ENCODE data around the gene FNTB. TPM values are rescaled to one million over a fixed set of nuclear protein-coding genes. Genes with fewer than 3 reads are reported as not detected.

The FNTB gene
- total RNA-seq, 1 experiment from 2014 or later, result 28.1 TPM

DNA sequence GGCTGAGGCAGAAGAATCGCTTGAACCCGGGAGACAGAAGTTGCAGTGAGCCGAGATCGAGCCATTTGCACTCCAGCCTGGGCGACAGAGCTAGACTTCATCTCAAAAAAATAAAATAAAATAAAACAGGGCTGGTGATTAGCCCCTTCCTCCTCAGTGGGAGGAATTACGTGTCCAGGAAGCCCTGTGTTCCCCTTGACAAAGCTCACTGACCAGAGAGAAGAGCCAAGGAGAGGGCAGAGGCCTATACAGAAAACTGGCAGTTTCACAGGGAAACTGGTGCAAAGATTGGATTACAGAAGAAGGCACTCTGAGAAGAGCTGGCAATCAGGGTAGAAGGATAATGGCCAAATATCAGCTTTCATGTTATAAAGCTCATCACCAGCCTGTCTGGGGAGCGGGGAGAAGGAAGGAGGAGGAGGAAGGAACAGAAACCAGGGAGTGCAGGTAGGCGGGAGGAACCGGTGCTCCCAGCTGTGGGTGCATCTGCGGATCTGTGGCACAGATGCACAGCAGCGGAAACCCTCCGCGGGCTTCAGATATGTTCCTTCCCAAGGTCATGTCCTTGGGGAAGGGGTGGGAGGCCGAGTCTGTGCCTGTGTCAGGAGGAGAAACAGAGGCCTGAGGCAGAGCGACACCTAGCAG lies 21.2 kb upstream of the FNTB start:
- no peaks in the 10 kb centered on the region for H3K27me3 ChIP-seq (ENCODE audit: low read length)
- no peaks in the 10 kb centered on the region for H3K79me2 ChIP-seq (ENCODE audit: low read length)
- H3K9me2 ChIP-seq (replicated peaks; ENCODE audit: low read length), result no peaks in the 10 kb centered on the region
- intact Hi-C loops (cut with micrococcal nuclease), result no loop called here
- H3K4me1 ChIP-seq (ENCODE audit: insufficient read depth, low read length), result peaks cover 14% of the 10 kb centered on the region
- no peak for ATAC-seq
- H3K4me2 ChIP-seq (ENCODE audit: low read length), result no peak overlapping the region
- H3K4me3 ChIP-seq (ENCODE audit: low read length), result no peak overlapping the region
- H3K36me3 ChIP-seq (ENCODE audit: low read depth, low read length), result no peaks in the 10 kb centered on the region
- no peak for DNase-seq
- H3K27ac ChIP-seq (ENCODE audit: low read length), result no peak overlapping the region
- ChIA-PET CTCF (no interaction called here), POLR2A (ENCODE audit: unreplicated experiment) (no interaction called here)
- no peak overlapping the region for H3K9ac ChIP-seq (ENCODE audit: low read length)
- BruUV-seq (replicated peaks), result no TSS peak
- no peaks in the 10 kb centered on the region for H4K20me1 ChIP-seq (ENCODE audit: low read length)
- H2AFZ ChIP-seq (ENCODE audit: low read length), result no peak overlapping the region
- no peak for TF ChIP-seq EZH2 (IDR thresholded peaks at IDR 0.05; ENCODE audit: low read length, unreplicated experiment)
- TF ChIP-seq, protein P1, sequence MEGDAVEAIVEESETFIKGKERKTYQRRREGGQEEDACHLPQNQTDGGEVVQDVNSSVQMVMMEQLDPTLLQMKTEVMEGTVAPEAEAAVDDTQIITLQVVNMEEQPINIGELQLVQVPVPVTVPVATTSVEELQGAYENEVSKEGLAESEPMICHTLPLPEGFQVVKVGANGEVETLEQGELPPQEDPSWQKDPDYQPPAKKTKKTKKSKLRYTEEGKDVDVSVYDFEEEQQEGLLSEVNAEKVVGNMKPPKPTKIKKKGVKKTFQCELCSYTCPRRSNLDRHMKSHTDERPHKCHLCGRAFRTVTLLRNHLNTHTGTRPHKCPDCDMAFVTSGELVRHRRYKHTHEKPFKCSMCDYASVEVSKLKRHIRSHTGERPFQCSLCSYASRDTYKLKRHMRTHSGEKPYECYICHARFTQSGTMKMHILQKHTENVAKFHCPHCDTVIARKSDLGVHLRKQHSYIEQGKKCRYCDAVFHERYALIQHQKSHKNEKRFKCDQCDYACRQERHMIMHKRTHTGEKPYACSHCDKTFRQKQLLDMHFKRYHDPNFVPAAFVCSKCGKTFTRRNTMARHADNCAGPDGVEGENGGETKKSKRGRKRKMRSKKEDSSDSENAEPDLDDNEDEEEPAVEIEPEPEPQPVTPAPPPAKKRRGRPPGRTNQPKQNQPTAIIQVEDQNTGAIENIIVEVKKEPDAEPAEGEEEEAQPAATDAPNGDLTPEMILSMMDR (conservative IDR thresholded peaks at IDR 0.05; ENCODE audit: low read depth, low read length), result no peak
- no peaks in the 10 kb centered on the region for H3K9me3 ChIP-seq (ENCODE audit: low read length)
- no peaks in the 10 kb centered on the region for H3F3A ChIP-seq (ENCODE audit: low read length, unreplicated experiment)

DNA sequence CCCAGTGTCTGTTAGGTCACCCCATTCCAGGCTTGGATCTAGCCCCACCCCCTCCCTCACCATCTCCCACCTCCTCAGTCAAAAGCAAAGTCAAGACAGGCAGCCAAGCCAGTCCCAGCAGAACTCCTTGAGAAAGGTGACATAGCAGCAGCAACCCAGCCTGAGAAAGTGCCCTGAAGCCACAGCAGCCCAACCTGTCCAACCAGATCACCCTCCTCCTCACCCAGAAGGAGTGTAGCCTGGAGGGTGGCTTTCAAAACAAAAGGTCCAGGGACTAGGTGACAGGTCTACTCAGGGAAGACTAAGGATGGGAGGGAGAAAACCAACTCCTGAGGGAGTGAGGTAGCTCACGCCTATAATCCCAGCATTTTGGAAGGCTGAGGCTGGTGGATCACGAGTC lies 19.7 kb upstream of the FNTB start:
- intact Hi-C loops (cut with micrococcal nuclease), result no loop called here
- ChIA-PET CTCF (no interaction called here), POLR2A (ENCODE audit: unreplicated experiment) (interaction anchor here (0.6 kb wide), 1 partner anchor 67 kb away, joined by 3 read pairs; no protein-coding TSS in a partner anchor)
- Histone ChIP-seq H3F3A (ENCODE audit: low read length, unreplicated experiment) (no peaks in the 10 kb centered on the region), H2AFZ (ENCODE audit: low read length) (no peak overlapping the region), H3K4me3 (ENCODE audit: low read length) (0 out of 2 replicates have a peak overlapping the region, but pooled peaks have one; percentile 34), H3K9me2 (replicated peaks; ENCODE audit: low read length) (no peaks in the 10 kb centered on the region), H3K27me3 (ENCODE audit: low read length) (no peaks in the 10 kb centered on the region), H3K4me1 (ENCODE audit: insufficient read depth, low read length) (peaks cover 25% of the 10 kb centered on the region), H3K9ac (ENCODE audit: low read length) (peak overlapping the region; percentile 31; the same call in 1 of the 2 replicates), H3K27ac (ENCODE audit: low read length) (peak overlapping the region; percentile 72), H3K36me3 (ENCODE audit: low read depth, low read length) (no peaks in the 10 kb centered on the region), H3K4me2 (ENCODE audit: low read length) (peak overlapping the region; percentile 70), H3K9me3 (ENCODE audit: low read length) (no peaks in the 10 kb centered on the region), H4K20me1 (ENCODE audit: low read length) (no peaks in the 10 kb centered on the region), H3K79me2 (ENCODE audit: low read length) (no peaks in the 10 kb centered on the region)
- DNase-seq (peak; percentile 93), ATAC-seq (peak; percentile 75)
- TF ChIP-seq EZH2phosphoT487 (IDR thresholded peaks at IDR 0.05; ENCODE audit: borderline replicate concordance, low read length), result no peak
- TF ChIP-seq, protein P1 (conservative IDR thresholded peaks at IDR 0.05; ENCODE audit: low read depth, low read length), result no peak
- no peak for TF ChIP-seq EZH2 (IDR thresholded peaks at IDR 0.05; ENCODE audit: low read length, unreplicated experiment)
- BruUV-seq (replicated peaks), result no TSS peak

DNA sequence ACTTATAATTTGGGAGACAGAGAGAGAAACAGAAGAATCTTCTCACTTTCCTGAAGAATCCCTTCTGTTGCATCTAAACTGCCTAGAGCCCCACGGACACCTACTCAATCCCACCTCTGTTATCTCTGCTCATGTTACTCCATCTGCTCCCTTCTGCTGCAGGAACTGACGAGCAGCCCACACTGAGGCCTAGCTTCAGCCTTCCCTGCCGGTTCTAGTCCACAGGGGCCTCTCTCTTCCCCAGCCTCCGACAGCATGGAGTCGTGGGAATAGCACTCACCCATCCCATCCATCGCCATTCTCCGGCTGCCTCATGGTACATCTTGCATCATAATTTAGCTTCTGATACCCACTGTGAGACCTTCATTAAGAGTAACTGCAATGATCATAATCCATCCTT lies 18.5 kb upstream of the FNTB start:
- Histone ChIP-seq H3K4me2 (ENCODE audit: low read length) (no peak overlapping the region), H3K9me3 (ENCODE audit: low read length) (no peaks in the 10 kb centered on the region), H3K27ac (ENCODE audit: low read length) (no peak overlapping the region), H3K9ac (ENCODE audit: low read length) (no peak overlapping the region), H3F3A (ENCODE audit: low read length, unreplicated experiment) (no peaks in the 10 kb centered on the region), H3K27me3 (ENCODE audit: low read length) (no peaks in the 10 kb centered on the region), H3K4me1 (ENCODE audit: insufficient read depth, low read length) (peaks cover 29% of the 10 kb centered on the region), H3K36me3 (ENCODE audit: low read depth, low read length) (no peaks in the 10 kb centered on the region), H3K4me3 (ENCODE audit: low read length) (no peak overlapping the region), H3K79me2 (ENCODE audit: low read length) (no peaks in the 10 kb centered on the region), H3K9me2 (replicated peaks; ENCODE audit: low read length) (no peaks in the 10 kb centered on the region), H2AFZ (ENCODE audit: low read length) (no peak overlapping the region), H4K20me1 (ENCODE audit: low read length) (no peaks in the 10 kb centered on the region)
- ATAC-seq, result no peak
- TF ChIP-seq, protein P1 (conservative IDR thresholded peaks at IDR 0.05; ENCODE audit: low read depth, low read length), result no peak
- TF ChIP-seq EZH2phosphoT487 (IDR thresholded peaks at IDR 0.05; ENCODE audit: borderline replicate concordance, low read length) (no peak), EZH2 (IDR thresholded peaks at IDR 0.05; ENCODE audit: low read length, unreplicated experiment) (no peak)
- CTCF ChIA-PET, result interaction anchor here (0.7 kb wide), 1 partner anchor 82 kb away, joined by 3 read pairs; no protein-coding TSS in a partner anchor
- no TSS peak for BruUV-seq (replicated peaks)
- POLR2A ChIA-PET (ENCODE audit: unreplicated experiment), result interaction anchor here (0.5 kb wide), 1 partner anchor 42 kb away, joined by 14 read pairs; no protein-coding TSS in a partner anchor
- intact Hi-C loops (cut with micrococcal nuclease), result no loop called here
- DNase-seq, result no peak

Measured in PC-3 (cell line).